Stimulated activated CD4-positive, alpha-beta T cell treated with anti-CD3 and anti-CD28 coated beads, Interleukin-1b, Interleukin-23, amount 100 ng/mL, for 24 hours (primary cell): ENCODE measurements around the gene STK38L.

Source experiments
- DNase-seq, 4 experiments: peaks; one replicate each; pipeline ENCODE4 v3.0.0-alpha.2; 2020; ENCODE audit warnings: low read depth in 4 of 4, low spot score in 1 of 4

Gene STK38L

DNA sequence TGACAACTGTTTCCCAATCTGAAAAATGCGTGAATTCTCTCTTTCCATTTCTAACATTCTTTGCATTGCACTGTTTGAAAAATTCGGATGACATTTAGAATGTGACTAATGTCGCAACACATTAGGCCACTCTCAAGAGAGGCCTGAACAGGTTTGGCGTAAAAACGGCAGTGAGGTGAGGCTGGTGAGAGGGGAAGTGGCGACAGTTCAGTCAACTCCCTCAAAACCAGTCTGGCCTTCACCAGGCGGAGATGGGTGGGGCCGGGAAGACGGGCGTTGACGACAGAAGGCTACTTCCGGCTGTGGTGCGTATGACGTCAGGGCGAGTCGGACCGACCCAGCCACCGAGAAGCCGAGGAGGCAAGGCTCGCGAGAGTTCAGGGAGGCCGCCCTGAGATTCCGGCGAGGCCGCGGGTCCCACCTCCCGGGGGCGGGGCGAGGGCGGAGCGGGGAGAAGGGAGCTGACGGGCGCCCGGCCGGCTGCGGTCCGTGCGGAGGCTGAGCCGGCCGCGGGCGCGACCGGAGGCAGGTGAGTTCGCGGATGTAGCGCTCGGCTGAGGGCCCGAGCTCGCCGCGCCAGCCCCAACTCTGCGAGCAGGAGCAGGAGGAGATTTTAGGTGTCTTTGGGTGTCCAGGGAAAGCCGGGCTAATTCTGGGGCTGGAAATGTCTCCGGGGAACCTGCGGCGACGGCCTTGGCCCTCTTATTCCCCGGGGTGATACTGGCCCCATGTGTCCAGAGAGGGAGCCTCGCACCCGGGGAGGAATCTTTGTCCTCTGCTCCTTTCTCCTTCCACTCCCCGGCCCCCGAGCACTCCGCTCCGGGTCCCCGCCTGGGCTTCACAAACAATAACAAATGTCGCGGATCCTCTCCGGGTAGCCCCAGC, at the start of gene STK38L:
STK38L (plus strand) TSS at position 483 of the 885 bp plus-strand sequence. CDS start 53,435 bp downstream, outside the sequence.
- peak; percentile 93 to 98 (median 95) for DNase-seq

DNA sequence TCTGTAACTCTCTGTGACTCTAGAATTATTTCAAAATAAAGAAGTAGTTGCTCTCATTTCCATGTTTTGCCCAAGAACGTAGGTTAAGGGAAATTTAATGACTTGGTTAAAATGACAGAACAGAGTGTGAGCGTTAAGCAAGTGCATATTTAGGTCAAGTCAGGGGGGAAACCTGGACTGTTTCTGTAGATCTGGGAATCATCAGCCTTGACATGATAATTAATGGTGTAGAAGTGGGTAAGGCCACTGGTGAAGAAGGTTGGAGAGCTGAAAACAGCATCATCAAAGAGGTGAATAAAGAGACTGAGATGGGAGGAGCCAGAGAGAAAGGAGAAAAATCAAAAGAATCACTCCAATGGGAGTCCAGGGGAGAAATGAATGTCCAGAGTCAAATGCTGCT, 49.4 kb upstream of the STK38L start:
- DNase-seq: no peak

DNA sequence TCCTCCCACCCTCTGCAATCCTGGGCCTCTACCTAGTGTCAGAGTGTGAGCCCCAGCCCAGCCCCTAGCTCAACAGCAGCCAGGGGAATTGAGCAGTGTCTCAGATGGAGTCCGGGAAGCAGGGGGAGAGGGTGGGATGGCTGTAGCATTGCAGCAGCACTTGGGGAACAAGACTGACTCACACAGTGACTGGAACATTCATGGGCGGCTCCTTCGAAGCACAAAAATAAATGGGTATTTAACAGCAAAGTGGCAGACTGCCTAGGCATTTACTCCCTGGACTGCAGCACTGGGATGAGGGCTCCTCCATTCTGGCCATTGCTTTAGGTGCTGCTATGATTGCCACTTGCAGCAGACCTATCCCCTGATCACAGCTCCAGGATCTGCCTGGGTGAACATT, 46.0 kb upstream of the STK38L start:
- no peak for DNase-seq

DNA sequence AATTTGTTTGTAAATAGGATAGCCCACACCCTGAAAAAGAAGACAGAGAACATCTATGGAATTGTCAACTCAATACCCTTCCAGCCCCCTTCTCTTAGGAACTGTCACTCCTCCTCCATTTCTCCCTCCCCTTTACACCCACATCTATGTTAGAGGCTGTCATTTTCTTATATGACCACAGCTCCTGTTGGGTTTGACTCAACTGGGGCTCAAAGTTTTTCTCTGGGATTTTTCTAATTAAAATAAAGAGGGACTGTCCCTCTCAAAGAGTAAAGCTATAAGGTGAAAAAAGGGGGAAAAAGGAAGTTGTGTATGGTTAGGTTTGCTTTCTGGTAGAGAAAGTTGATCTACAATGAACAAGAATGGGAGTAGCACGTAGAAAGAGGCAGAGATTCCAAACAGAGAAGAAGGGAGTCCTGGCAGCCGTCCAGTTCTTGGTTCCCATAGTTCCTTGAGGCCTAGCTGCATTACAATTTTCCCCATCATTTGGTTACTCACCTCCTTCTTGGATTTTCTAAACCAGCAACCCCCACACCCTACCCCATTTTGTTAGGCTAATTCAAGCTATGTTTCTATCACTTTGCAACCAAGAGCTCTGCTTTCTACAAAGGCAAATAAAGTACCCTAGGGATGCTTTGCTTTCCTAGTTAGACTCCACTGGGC, 44.3 kb upstream of the STK38L start:
- no peak for DNase-seq

GRCh38 chr12:27201169-27201568, 42.9 kb upstream of the STK38L start:
- no peak for DNase-seq

DNA sequence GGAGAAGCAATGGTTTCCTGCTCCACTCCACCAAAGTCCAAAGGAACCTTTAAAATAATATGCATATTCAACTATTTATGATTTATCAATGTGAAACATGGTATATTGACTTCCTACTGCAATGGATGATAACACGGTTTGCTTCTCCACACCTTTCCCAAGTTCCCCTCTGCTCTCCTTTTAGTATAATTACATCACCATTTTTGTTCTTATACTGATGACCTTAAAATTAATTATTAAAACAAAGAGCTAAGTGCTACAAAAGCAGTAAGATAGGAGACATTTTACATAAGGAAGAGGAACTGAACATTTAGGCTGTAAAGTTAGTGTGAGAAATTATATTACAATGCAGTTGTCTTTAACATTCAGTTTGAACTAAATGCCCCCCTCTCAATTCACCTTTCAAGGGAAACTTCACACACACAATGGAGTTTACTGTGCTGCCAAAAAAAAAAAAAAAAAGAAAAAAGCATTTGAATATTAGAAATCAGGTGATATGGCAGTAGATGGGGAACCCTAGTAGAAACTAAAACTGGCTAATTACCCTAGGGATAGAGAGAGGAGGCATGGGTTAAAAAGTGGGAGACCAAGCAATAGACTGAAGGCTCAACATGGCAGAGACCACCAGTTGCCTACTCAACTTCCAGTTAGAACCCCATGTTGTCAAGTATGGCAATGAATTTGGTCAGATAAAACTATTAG, 37.1 kb upstream of the STK38L start:
- DNase-seq: no peak

DNA sequence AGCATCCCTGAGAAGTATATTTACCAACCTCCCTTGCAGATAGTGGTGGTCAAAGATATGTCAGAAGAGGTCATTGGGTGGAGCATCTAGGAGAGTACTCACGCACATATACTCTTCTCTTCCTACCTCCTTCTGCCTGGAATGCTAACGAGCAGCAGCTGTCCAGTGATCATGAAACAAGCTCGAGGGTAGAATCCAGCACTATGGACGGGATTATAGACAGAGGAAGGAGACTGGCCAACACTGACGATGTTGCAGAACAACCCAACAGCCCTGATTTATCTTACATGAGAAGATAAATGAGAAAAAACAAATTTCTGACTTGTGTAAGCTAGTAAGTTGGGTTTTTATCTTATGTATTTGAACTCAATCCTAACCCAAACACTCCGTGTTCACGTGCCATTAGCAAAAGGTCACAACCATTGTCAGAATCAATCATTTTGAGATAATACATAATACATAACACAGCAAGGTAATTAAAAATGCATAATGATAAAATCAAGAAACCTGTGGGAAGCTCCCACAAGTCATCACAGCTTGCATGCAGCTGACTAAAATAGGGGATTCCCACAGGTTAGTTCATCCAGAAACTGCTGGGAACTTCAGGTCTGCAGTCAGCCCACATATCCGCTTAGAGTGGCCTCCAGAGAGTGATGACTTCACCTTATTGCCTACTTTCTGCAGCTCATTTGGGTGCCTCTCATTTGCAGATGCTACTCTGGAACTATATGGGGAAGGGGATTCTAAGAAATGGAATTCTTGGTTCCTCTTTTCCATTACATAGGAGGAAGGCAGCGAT, 36.3 kb upstream of the STK38L start:
- peak in 2 of 4 experiments; percentile 16 to 28 for DNase-seq

GRCh38 chr12:27208414-27208750, 35.7 kb upstream of the STK38L start:
- DNase-seq: no peak

- DNase-seq: no peak
These were observed 34.7 kb upstream of the STK38L start for GRCh38 chr12:27209257-27209910.

- no peak for DNase-seq
These were observed 33.9 kb upstream of the STK38L start for GRCh38 chr12:27210187-27210586.

- DNase-seq: no peak
These were observed 31.2 kb upstream of the STK38L start for GRCh38 chr12:27212861-27213260.

GRCh38 chr12:27213304-27213703, 30.8 kb upstream of the STK38L start:
- no peak for DNase-seq

DNA sequence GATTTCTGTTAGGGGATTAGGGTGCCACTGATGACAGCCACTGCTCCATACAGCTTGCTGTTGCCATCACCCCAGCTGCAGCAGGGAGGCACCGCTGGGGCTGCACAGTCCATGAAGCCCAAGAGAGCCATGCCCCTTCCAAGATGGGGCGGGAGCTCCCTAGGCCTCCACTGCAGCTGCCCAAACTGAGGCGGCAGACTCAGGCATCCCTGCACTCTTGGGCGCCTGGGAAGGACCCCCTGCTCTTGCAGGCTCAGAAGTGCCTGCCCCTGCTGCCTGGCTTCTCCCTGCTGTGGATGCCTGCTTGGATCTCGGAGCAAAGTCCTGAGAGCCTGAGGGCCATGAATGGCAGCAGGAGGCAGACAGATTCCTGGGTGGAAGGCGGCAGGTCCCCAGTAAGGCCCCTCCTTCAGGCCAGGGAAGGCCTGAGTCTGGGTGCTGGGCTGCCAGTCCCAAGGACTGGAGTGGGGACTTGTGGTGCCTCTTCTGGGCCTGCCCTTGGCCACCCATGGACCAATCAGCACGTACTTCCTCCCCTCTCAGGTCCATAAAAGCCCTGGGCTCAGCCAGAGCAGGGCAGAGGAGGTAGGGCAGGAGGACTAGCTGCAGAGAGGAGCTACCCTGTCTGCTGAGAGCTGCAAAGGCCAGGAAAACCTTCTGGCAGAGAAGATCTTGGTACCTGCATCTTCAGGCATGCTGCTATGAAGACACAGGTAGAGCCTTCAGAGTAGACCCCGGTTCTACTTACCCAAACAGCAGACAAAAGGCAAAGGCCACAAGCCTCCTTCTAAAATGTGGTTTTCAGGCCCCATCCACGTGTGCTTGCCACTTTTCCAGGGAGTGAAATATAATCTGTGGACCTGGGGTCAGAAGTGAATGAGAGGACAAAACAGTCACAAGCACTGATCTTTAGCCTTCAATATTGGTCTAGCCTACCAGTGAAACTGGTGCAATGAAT, 30.0 kb upstream of the STK38L start:
- no peak for DNase-seq

DNA sequence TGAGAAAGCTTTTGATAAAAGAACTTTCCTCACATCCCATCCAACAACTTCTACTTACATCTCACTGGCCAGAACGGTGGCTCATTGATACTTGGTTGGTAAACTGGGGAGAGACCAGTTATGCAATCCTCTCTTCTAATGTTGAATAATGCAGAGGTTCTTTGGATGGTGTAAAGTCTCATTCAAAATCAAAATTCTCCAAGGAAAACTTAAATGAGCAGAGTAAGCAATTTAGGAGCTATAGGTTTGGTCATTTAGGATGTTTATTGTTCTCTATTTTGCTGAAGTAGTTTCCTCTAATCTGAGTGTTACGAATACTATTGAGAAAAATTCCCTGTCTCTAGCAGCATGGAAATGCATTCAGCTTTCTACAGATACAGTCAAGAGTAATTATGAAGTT, 26.5 kb upstream of the STK38L start:
- DNase-seq: no peak

GRCh38 chr12:27219693-27220054, 24.4 kb upstream of the STK38L start:
- no peak for DNase-seq

DNA sequence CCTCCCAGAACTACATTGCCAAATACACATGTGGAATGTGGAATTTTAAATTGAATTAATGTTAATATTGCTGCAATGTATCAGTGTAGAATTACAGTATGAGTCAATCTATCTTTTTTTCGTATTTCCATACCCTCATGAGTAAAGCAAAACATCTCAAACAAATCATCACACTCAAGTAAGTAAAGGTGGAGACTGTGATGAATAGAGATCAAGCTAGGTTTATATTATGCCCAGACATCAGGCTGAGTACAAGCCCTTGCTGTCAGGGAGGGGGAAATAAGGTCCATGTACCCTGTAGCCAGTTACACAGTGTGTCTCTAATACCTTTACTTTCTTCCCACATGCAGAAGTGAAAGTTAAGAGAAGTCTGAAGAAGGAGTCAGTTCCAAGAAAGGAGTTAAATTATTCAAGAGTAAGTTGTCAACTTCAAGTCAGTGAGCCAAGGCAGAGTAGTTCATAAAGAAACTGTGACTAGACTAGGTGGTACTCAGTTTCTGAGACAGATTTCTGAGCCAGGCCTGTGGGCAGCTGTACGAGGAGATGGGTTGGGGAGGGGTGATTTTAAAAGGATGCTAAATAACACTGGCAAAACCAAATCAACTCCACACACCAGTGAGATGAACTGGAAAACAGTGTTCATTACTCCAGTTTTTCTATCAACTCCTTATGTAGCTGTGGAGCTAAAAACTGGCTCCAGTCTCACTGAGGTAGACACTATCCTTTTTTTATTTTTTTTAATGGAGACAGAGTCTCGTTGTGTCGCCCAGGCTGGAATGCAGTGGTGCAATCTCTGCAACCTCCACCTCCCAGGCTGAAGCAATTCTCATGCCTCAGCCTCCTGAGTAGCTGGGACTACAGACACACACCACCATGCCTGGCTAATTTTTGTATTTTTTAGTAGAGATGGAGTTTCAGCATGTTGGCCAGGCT, 23.8 kb upstream of the STK38L start:
- no peak for DNase-seq

- DNase-seq: no peak
These were observed 23.1 kb upstream of the STK38L start for GRCh38 chr12:27220988-27221345.

- no peak for DNase-seq
These were observed 22.3 kb upstream of the STK38L start for GRCh38 chr12:27221625-27222387.
